HG03432 (cell line): ENCODE data around the gene HSD17B8.

Experiments
- ATAC-seq: cut with Tn5 transposase; IDR thresholded peaks from one replicate; pipeline ENCODE4 v1.9.1; 2021; ENCODE audit warnings: mild to moderate bottlenecking, moderate library complexity; ENCODE audit not compliant: unreplicated experiment

Gene HSD17B8

GRCh38 chr6:33204415-33205190 lies at the start of gene HSD17B8:
Gene HSD17B8 (plus strand): TSS chr6:33204655. CDS start chr6:33204669, 14 bp downstream.
- peak; percentile 43 for ATAC-seq

GRCh38 chr6:33156561-33156960 lies 47.9 kb upstream of the HSD17B8 start:
- ATAC-seq = no peak

- ATAC-seq = no peak
These were observed 47.5 kb upstream of the HSD17B8 start for GRCh38 chr6:33156964-33157363.

- ATAC-seq = no peak
These were observed 44.4 kb upstream of the HSD17B8 start for GRCh38 chr6:33160096-33160495.

GRCh38 chr6:33160728-33161344 lies 43.6 kb upstream of the HSD17B8 start:
- no peak for ATAC-seq

- peak; percentile 64 for ATAC-seq
These were observed 42.8 kb upstream of the HSD17B8 start for GRCh38 chr6:33161354-33162331.

- no peak for ATAC-seq
These were observed 40.9 kb upstream of the HSD17B8 start for GRCh38 chr6:33163540-33163939.

GRCh38 chr6:33164176-33164575 lies 40.3 kb upstream of the HSD17B8 start:
- no peak for ATAC-seq

GRCh38 chr6:33164665-33165373 lies 39.6 kb upstream of the HSD17B8 start:
- ATAC-seq = no peak

- ATAC-seq = no peak
These were observed 38.7 kb upstream of the HSD17B8 start for GRCh38 chr6:33165581-33166258.

- no peak for ATAC-seq
These were observed 38.1 kb upstream of the HSD17B8 start for GRCh38 chr6:33166363-33166762.

GRCh38 chr6:33166811-33167210 lies 37.6 kb upstream of the HSD17B8 start:
- no peak for ATAC-seq

- ATAC-seq = no peak
These were observed 36.8 kb upstream of the HSD17B8 start for GRCh38 chr6:33167374-33168283.

GRCh38 chr6:33168284-33168601 lies 36.2 kb upstream of the HSD17B8 start:
- no peak for ATAC-seq

GRCh38 chr6:33168639-33169038 lies 35.8 kb upstream of the HSD17B8 start:
- no peak for ATAC-seq

- ATAC-seq = no peak
These were observed 34.9 kb upstream of the HSD17B8 start for GRCh38 chr6:33169291-33170175.

GRCh38 chr6:33170176-33171015 lies 34.1 kb upstream of the HSD17B8 start:
- ATAC-seq = peak; percentile 54
